Hematopoietic multipotent progenitor cell treated with erythropoietin and hydrocortisone succinate and interleukin-3 and kit ligand, for 15 days (in vitro differentiated cells): Measurements from ENCODE around the gene POTEF.
"Not testable (repeated sequence)": the region's sequence is repeated elsewhere in the genome, so short reads cannot be mapped to it uniquely, and the experiment has no call there.

Experiments
- DNase-seq: peaks from one replicate; pipeline ENCODE4 v3.0.0-alpha.2; 2015; ENCODE audit warnings: low spot score

The POTEF gene

DNA sequence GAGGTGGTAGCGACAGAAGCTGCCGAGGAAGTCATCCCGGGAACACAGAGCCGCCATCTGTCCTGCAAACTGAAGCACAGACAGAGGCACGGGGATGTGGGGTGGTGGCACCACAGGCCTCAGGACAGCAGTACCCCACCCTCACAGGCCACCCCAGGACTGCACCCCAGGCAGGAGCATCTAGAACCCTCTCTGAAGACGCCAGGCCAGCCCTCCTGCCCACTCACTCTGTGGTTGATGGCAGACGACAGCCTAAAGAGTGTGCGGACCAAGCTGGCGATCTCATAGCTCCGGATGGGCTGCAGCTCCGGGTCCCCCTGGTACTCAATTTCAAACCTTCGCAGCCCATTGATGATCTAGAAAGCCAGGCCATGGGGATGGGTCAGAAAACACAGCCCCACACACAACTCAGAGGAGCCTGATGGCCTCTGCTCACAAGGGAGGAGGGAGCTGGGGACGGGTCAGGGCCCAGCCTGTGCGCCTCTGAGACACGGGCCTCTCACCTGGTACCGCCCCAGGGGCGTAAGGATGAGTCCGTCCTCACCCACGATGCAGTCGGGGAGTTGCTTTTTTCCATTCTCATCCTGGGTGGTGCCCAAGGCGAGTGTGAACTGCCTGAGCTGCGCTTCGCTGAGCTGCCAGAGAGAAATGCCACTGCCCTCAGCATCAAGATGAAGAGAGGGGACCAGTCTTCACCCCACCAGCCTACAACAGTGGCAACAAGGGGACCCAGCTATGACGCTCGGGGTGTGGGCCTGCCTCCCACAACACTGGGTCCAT lies 24.0 kb upstream of the POTEF start:
- DNase-seq: no peak

- DNase-seq: not testable (repeated sequence)
Observed at GRCh38 chr2:130152136-130152815, 23.3 kb upstream of the POTEF start.

DNA sequence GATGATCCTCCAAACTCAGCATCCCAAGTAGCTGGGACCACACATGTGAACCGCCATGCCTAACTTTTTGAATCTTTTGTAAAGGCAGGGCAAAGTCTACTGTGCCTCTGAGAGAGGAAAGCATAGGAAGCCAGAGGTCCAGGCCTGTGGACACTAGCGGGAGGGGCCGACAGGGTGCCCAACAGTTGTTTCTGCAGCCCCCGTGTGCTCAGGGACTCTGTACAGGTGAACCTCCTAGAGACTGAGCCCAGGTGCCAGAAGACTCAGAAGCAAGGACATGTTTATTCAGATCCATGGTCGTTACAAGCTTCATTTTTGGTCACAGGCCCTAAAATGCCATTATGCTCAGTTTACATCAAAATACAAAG lies 22.1 kb upstream of the POTEF start:
- DNase-seq: not testable (repeated sequence)

DNA sequence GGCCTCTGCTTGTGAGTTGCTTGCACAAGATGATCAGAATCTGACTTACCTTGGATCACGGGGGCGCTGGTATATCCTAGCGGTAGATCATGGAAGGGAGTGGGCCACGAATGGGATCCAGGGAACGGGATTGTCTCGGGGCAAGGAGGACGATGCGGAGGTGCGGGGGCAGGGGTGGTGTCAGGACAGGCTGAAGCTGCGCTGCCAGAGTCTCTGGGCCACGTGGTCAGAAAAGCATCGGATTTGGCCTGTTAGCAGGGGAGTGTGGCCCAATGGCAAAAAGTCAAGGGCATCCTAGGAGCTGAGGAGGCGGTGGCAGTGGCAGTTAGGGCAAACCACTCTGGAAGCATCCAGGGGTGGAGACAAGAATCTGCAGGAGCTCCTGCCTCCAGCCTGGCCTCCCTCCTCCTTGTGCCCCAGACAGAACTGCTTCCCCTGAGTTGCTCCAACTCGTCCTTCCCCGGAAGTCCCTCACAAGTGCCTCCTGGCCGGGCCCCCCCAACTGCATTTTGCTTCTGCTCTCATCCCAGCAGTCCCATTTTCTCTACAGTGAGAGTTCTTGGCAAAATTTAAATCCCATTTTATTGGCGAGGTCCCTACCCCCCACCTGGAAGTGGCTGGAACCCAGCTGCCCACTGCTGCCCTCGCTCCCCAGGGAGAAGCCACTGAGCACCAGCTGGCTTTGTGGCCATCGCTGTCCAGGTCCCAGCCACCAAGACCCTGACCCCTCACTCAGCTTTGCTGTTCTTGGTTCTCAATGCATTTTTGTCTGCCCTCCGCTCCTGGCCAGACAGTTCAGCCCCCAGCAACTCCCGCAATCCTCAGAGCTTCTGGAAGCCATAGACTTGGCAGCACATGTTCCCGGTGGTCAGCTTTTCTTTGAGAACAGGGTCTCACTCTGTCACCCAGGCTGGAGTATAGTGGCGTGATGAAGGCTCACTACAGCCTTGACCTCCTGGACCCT lies 21.4 kb upstream of the POTEF start:
- no peak for DNase-seq

DNA sequence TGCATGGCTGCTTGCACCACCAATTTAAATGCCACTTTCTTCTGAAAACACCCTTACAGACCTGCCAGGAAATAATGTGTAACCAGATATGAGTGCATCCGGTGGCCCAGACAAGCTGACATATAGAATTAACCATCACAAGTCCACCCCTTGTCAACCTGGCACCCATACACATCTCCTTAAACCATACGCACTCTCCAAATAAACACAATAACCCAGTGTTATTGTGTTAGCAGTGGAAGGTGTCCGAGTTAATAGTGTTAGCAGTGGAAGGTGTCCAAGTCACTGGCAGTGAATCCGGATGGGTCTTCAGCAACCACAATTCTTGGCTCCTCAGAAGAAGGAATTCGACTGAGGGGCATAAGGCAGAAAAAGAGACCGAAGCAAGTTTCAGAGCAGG lies 19.5 kb upstream of the POTEF start:
- DNase-seq: not testable (repeated sequence)

DNA sequence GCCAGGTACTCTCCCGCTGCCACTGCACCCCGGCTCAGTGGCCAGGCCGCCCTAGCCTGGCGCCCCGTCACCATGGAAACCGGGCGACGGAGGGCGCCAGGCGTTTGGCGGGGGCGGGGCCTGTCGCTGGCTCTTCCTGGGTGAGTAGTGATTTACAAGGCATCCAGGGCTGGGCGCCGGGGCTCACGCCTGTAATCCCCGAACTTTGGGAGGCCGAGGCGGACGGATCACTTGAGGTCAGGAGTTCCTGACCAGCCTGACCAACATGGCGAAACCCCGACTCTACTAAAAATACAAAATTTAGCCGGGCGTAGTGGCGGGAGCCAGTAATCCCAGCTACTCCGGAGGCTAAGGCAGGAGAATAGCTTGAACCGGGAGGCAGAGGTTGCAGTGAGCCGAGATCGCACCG lies 16.0 kb upstream of the POTEF start, which contains the start of gene CCDC74B:
CCDC74B (minus strand) TSS at position 107 of the 409 bp plus-strand sequence. CDS start 116 bp downstream, outside the sequence.
- not testable (repeated sequence) for DNase-seq

DNA sequence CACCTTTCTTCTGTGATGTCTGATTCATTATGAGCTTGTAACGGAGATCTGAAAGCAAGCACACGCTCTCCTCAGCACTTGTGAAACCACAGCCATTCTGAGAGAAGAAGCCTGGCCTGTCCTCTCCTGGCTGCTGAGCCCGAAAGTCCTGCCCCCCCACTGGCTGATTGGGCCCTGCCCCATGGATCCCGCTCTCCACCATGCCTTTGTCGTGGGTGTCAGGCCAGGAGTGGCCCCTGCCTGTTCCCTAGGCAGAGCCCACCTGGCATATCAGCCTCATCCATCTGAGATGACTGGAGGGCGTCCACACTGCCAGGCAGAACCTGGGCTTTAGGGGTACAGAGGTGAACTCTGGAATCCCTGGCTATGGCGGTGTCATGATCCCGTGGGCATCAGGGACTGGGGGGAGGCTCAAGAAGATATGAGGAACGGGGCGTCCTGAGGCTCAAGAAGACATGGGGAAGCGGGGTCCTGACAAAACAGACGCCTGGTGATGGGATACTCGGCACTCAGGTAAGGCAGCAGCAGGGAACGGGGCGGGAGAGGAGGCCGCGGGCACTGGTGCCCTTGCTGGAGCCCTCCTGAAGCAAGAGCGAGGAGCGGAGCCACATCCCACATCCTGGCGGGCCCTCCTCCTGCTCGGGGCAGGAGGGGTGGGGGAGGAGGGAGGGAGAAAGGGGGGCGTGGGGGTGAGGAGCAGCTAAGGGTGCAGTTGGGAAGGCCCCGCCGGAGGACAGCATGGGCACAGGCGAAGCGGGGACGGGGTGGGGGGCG lies 14.4 kb upstream of the POTEF start:
- not testable (repeated sequence) for DNase-seq

- not testable (repeated sequence) for DNase-seq
Observed at GRCh38 chr2:130142396-130143265, 13.6 kb upstream of the POTEF start.

GRCh38 chr2:130141645-130142370 lies 12.8 kb upstream of the POTEF start:
- not testable (repeated sequence) for DNase-seq

DNA sequence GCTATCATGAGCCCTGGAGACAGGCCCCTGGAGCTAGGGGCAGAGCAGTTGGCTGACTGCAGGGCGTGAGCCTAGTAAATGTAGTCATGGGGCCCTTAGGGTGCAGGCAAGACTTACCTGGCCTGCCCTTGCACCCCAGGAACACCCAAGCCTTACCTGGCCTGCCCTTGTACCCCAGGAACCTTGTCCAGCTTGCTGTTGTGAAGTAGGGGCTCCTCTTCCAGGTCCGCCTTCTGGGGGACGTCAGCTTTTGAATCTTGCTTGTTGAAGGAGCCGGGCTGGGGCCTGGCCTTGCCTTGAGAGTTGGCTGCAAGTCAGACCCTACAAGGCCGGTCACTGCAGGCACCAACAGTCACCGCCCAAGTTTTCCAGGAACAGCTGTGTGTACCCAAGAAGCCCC lies 12.0 kb upstream of the POTEF start:
- DNase-seq: not testable (repeated sequence)

GRCh38 chr2:130140516-130140915 lies 11.5 kb upstream of the POTEF start:
- DNase-seq: not testable (repeated sequence)

DNA sequence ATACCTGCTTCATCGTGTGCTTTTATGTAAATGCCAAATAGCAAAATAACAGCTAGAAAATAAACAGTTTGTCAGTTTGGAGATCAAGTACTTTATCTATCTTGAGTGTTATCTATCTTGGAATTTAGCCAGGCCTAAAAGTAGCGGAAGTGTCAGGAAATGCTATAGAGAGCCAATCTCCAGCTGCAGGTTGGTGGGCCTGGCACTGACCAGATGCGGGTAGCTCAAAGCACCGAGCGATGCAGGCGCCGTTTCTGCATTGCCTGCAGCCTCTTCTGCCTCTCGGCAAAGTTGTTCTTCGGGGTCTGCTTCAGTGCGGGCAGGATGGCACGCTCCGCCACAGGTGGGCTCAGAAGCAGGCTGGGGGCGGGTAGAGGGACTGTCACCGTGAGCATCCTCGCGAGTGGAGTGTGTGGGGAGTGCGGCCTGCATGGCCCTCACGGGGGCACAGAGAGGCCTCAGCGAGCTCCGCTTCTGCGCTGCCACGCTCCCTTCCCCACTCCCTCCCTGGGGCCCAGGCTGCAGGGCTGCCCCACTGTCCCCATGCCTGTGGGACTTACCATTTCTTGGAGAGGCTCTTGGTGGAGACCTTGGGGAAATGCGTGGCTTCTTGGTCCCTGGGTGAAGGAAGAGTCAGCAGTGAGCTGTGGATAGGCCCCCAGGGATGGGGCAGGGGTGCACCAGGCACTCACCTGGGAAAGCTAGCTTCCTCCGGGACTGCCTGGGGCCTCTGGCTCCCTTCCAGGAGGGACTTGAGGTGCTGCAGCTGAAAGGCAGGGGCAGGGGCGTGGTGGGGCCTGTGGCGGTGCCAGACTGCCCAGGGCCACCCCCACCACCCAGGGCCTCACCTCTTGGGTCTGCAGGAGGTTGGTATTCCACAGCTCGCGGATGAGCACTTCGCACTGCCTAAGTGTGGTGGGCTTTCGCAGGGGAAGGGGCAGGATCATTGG lies 10.6 kb upstream of the POTEF start:
- DNase-seq: not testable (repeated sequence)

DNA sequence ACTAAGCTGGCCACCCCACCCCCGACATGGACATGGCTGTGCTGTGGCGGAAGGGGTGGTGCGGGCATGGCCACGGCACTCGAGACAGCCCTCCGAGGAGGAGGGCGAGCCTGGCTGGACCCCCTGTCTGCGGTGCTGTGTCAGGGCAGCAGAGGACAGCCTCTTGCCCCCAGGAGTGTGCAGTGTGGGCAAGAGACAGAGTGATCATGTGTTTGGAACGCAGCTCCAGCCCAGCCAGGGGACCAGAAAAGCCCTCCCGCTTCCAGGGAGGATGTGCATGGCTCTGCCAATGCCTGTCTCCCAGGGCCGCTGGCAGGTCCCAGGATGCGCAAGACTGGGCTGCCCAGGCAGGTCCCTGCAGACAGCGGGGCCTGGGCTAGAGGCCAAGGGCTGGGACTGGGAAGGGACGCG lies 9.8 kb upstream of the POTEF start:
- DNase-seq: not testable (repeated sequence)

- not testable (repeated sequence) for DNase-seq
Observed at GRCh38 chr2:130138326-130138725, 9.3 kb upstream of the POTEF start.

DNA sequence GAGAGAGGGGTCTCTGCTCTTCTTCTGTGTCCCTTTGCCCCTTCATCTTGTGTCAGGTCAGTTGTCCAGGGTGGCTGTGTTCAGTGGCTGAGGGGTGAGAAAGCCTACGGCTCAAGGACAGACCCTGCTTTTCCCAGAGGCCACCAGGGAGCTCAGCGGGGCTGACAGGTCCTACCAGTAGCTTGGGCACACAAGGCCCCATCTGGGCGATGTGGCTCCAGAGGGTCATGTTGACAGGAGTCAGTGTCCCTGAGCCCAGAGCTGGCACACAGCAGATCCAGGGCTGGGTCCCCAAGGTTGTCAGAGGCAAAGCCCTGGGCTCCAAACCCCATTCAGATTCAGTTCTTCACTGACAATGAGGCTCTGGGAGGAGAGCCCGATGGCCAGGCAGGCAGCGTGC lies 8.1 kb upstream of the POTEF start:
- DNase-seq: not testable (repeated sequence)

DNA sequence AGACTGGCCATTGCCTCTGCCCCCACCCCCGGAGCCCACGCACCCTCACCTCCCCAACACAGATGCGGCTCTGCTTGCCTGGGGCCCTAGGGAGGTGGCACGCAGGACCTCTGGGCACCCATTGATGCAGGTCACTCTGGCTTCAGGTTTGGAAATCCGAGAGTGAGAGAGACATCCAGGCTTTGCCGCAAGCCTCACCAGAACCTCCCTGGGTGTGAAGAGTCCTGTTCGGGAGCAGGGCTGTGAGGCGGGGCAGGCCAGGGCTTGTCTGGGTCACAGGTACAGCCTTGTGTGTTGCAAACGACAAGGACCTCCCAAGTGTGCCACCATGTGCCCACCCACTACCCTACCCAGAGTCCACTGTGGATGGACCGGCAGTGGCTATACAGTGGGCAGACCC lies 7.5 kb upstream of the POTEF start:
- DNase-seq: not testable (repeated sequence)

DNA sequence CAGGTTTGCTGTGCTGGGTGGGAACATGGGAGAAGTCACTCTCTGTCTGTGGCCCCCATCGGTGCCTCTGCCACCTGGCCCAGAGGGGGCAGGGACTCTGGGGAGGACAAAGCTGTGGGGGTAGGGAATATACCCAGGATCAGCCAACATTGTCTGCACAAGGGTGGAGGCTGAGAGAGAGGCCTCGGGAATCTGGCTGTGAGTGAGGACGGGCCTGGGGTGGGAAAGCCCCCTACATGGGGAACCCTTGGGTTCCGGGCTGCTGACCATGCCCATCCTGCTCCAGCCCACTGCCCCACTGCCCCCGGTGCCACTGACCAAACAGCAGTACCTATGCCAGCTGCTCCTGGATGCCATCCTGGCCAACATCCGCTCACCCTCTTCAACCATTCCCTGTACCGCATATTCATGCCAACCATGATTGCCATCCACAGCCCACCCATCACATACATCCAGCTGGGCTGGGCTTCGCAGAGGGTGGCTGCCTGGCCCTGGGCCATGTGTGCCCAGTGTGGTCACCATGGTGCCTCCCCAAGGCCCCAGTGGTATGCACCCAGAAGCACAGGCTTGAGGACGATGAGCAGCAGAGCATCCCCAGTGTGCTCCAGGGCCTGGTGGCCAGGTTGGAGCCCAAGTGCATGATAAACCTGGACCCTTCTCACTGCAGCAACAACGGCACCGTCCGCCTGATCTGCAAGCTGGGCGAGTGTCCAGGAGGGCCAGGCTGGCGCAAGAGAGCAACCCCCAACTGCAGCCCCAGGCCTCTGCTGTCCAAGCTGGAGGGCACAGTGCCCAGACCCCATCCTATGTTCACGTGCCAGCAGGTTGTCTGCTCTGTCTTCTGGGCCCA lies 6.9 kb upstream of the POTEF start:
- DNase-seq: no peak

- DNase-seq: not testable (repeated sequence)
Observed at GRCh38 chr2:130128464-130128863, 558 bp downstream of the POTEF start.
